Skin epidermis (tissue), 12 donors: ENCODE measurements around the gene ZFP36L1.

Experiments
- H3K27ac ChIP-seq, 21 experiments: fragments of 200-600 bp; sonication (generic) in 11 of 21; one replicate each; pipeline ENCODE4 v1.5.0; 2020; ENCODE audit warnings: mild to moderate bottlenecking in 3 of 21, inconsistent platforms in 2 of 21, moderate library complexity in 2 of 21
- H3K4me3 ChIP-seq, 7 experiments: fragments of 200-600 bp; sonication (generic) in 2 of 7; one replicate each; pipeline ENCODE4 v1.5.0; 2020; ENCODE audit warnings: inconsistent platforms in 2 of 7, mild to moderate bottlenecking in 2 of 7, moderate library complexity in 1 of 7

ZFP36L1 gene

GRCh38 chr14:68788275-68788995, 4.4 kb downstream of the ZFP36L1 start:
- Histone ChIP-seq H3K27ac (peak overlapping the region; percentile 9 to 100 (median 100)), H3K4me3 (peak overlapping the region; percentile 62 to 90 (median 79))

- peak overlapping the region in 20 of 21 experiments; percentile 39 to 100 (median 99) for H3K27ac ChIP-seq
- peak overlapping the region in 5 of 7 experiments; percentile 2 to 88 (median 66) for H3K4me3 ChIP-seq
Measured at GRCh38 chr14:68787092-68787992, 5.5 kb downstream of the ZFP36L1 start.

GRCh38 chr14:68786491-68787091, 6.3 kb downstream of the ZFP36L1 start:
- H3K4me3 ChIP-seq = peak overlapping the region in 3 of 7 experiments; percentile 5 to 88 (median 66)

GRCh38 chr14:68785534-68786490, 7.1 kb downstream of the ZFP36L1 start:
- peak overlapping the region in 20 of 21 experiments; percentile 39 to 100 (median 96) for H3K27ac ChIP-seq
- no peak overlapping the region for H3K4me3 ChIP-seq

More at GRCh38 chr14:68786491-68787091, 6.3 kb downstream of the ZFP36L1 start:
- peak overlapping the region in 20 of 21 experiments; percentile 39 to 100 (median 98) for H3K27ac ChIP-seq

- Histone ChIP-seq H3K4me3 (no peak overlapping the region), H3K27ac (peak overlapping the region in 20 of 21 experiments; percentile 4 to 100 (median 89))
Measured at GRCh38 chr14:68784978-68785533, 7.8 kb downstream of the ZFP36L1 start.

- Histone ChIP-seq H3K4me3 (no peak overlapping the region), H3K27ac (peak overlapping the region in 18 of 21 experiments; percentile 1 to 100 (median 67))
Measured at GRCh38 chr14:68784226-68784910, 8.5 kb downstream of the ZFP36L1 start.

- H3K27ac ChIP-seq = peak overlapping the region in 18 of 21 experiments; percentile 1 to 100 (median 66)
- H3K4me3 ChIP-seq = no peak overlapping the region
Measured at GRCh38 chr14:68783408-68784225, 9.2 kb downstream of the ZFP36L1 start.

GRCh38 chr14:68782091-68782981, 10.5 kb downstream of the ZFP36L1 start:
- H3K4me3 ChIP-seq = no peak overlapping the region
- H3K27ac ChIP-seq = peak overlapping the region in 19 of 21 experiments; percentile 16 to 100 (median 80)

- peak overlapping the region in 20 of 21 experiments; percentile 16 to 100 (median 78) for H3K27ac ChIP-seq
- peak overlapping the region in 2 of 7 experiments; percentile 1 to 2 for H3K4me3 ChIP-seq
Measured at GRCh38 chr14:68781161-68782021, 11.5 kb downstream of the ZFP36L1 start.

- H3K27ac ChIP-seq = peak overlapping the region in 20 of 21 experiments; percentile 16 to 100 (median 78)
Measured at GRCh38 chr14:68780358-68781160, 12.3 kb downstream of the ZFP36L1 start.

GRCh38 chr14:68779761-68780323, 13.0 kb downstream of the ZFP36L1 start:
- Histone ChIP-seq H3K4me3 (peak overlapping the region in 2 of 7 experiments; percentile 1 to 3), H3K27ac (peak overlapping the region in 20 of 21 experiments; percentile 3 to 100 (median 78))

More at GRCh38 chr14:68780358-68781160, 12.3 kb downstream of the ZFP36L1 start:
- peak overlapping the region in 2 of 7 experiments; percentile 1 to 3 for H3K4me3 ChIP-seq

- peak overlapping the region in 2 of 21 experiments; percentile 10 to 43 for H3K27ac ChIP-seq
Measured at GRCh38 chr14:68777644-68778043, 15.2 kb downstream of the ZFP36L1 start.

GRCh38 chr14:68775614-68776126, 17.2 kb downstream of the ZFP36L1 start:
- Histone ChIP-seq H3K4me3 (no peak overlapping the region), H3K27ac (peak overlapping the region in 10 of 21 experiments; percentile 11 to 78 (median 71))

More at GRCh38 chr14:68777644-68778043, 15.2 kb downstream of the ZFP36L1 start:
- no peak overlapping the region for H3K4me3 ChIP-seq
